HepG2 (cell line): Measurements from ENCODE around the gene GABBR2. TPM values are rescaled to one million over a fixed set of nuclear protein-coding genes. Genes with fewer than 3 reads are reported as not detected.

ENCODE experiments used
- ATAC-seq: fragments of 200-7000 bp; cut with Tn5 transposase; 3 replicates; pipeline ENCODE4 v1.9.1; 2020; ENCODE audit warnings: mild to moderate bottlenecking, moderate library complexity
- BruUV-seq: library from RNA; stranded (reverse); fragments of 400-500 nt; replicated peaks from 2 replicates; lab custom pipeline; 2021; lab: Mats Ljungman, UMichigan
- CTCF ChIA-PET: fragments of 300-600 bp; formaldehyde crosslinking; extraction: SDS; loops from one replicate; lab custom pipeline; 2021; ENCODE audit warnings: low total read pairs, inconsistent platforms, low intra/inter-chr PET ratio; lab: Yijun Ruan, JAX
- POLR2A ChIA-PET: fragments of 350-600 bp; sonication (Branson Sonifier 250); formaldehyde crosslinking; loops from one replicate; lab custom pipeline; 2020; ENCODE audit warnings: antibody characterized with exemption, inconsistent platforms; lab: Yijun Ruan, JAX
- DNase-seq: peaks from one replicate; pipeline ENCODE4 v3.0.0-alpha.2; 2015; ENCODE audit warnings: low spot score
- FAIRE-seq: peaks from 3 replicates; lab custom pipeline; 2011; peaks lifted over from hg19 to GRCh38; lab: Jason Lieb, UNC
- H2AFZ ChIP-seq: one replicate; pipeline ENCODE4 v1.6.1; 2011; ENCODE audit warnings: low read length, inconsistent platforms
- H3K27ac ChIP-seq: fragments of 300-600 bp; 3 replicates; pipeline ENCODE4 v1.8.0; 2011; ENCODE audit warnings: mixed run types, mild to moderate bottlenecking, mixed read lengths, low read length, inconsistent platforms; ENCODE audit not compliant: insufficient read depth; ENCODE audit errors: extremely low read length
- H3K27me3 ChIP-seq, 2 experiments: fragments of 200-600 bp in 1 of 2; 2 replicates in 1 of 2; 3 replicates in 1 of 2; pipeline versions ENCODE4 v1.6.0 to v1.8.0; 2011; ENCODE audit warnings: low read length in 2 of 2, mild to moderate bottlenecking in 2 of 2, moderate library complexity in 2 of 2, inconsistent platforms in 1 of 2; ENCODE audit not compliant: insufficient read depth in 2 of 2, control insufficient read depth in 1 of 2
- H3K36me3 ChIP-seq, 2 experiments: fragments of 200-600 bp in 1 of 2; replicated peaks in 1 of 2; 2 replicates in 1 of 2; 3 replicates in 1 of 2; pipeline versions ENCODE4 v1.5.1 to v1.8.0; 2011; ENCODE audit warnings: low read length in 2 of 2, inconsistent platforms in 1 of 2; ENCODE audit not compliant: insufficient read depth in 2 of 2, control insufficient read depth in 1 of 2
- H3K4me1 ChIP-seq: 2 replicates; pipeline ENCODE4 v1.5.1; 2012; ENCODE audit warnings: low read length, inconsistent platforms; ENCODE audit not compliant: insufficient read depth
- H3K4me2 ChIP-seq: 2 replicates; pipeline ENCODE4 v1.6.0; 2011; ENCODE audit warnings: low read depth, low read length, inconsistent platforms
- H3K4me3 ChIP-seq, 3 experiments: fragments of 200-600 bp in 1 of 3; sonication (generic), shearing (Covaris generic) in 1 of 3; replicated peaks in 1 of 3; 2 replicates each; pipeline ENCODE4 v1.5.1; 2011 to 2016; ENCODE audit warnings: low read length in 3 of 3, inconsistent platforms in 2 of 3, low read depth in 2 of 3, mild to moderate bottlenecking in 2 of 3, control low read depth in 1 of 3, mixed read lengths in 1 of 3; ENCODE audit not compliant: insufficient read depth in 1 of 3
- H3K79me2 ChIP-seq: one replicate; pipeline ENCODE4 v1.6.1; 2011; ENCODE audit warnings: low read length, inconsistent platforms; ENCODE audit not compliant: insufficient read depth
- H3K9ac ChIP-seq: 2 replicates; pipeline ENCODE4 v1.6.0; 2011; ENCODE audit warnings: mild to moderate bottlenecking, low read depth, low read length, inconsistent platforms; ENCODE audit not compliant: insufficient read depth
- H3K9me3 ChIP-seq: 2 replicates; pipeline ENCODE4 v1.5.1; 2012; ENCODE audit warnings: mild to moderate bottlenecking, low read length
- H4K20me1 ChIP-seq: 2 replicates; pipeline ENCODE4 v1.6.0; 2011; ENCODE audit warnings: inconsistent platforms, mild to moderate bottlenecking, low read length, moderate library complexity; ENCODE audit not compliant: insufficient read depth
- BHLHE40 ChIP-seq: IDR thresholded peaks from 2 replicates; pipeline ENCODE4 v1.6.1; 2011; ENCODE audit warnings: low read length, improper control_type of control experiment
- MAFG ChIP-seq: sonication (generic); formaldehyde crosslinking; IDR thresholded peaks from 2 replicates; pipeline ENCODE4 v1.5.1; 2020; ENCODE audit warnings: mild to moderate bottlenecking, missing genetic modification reagents
- MEIS1 ChIP-seq: sonication (generic); formaldehyde crosslinking; IDR thresholded peaks from 2 replicates; pipeline ENCODE4 v1.9.0; 2021; ENCODE audit warnings: mild to moderate bottlenecking, missing genetic modification reagents, moderate library complexity, borderline replicate concordance
- RERE ChIP-seq: IDR thresholded peaks from 2 replicates; pipeline ENCODE4 v1.6.1; 2016; ENCODE audit warnings: low read depth, missing genetic modification reagents, missing compliant biosample characterization
- ZNF569 ChIP-seq: sonication (generic); formaldehyde crosslinking; IDR thresholded peaks from 2 replicates; pipeline ENCODE4 v1.5.0; 2020; ENCODE audit warnings: mild to moderate bottlenecking, missing genetic modification reagents, moderate library complexity, borderline replicate concordance
- ZNF788 ChIP-seq: sonication (generic); formaldehyde crosslinking; IDR thresholded peaks from 2 replicates; pipeline ENCODE4 v1.5.0; 2020; ENCODE audit warnings: mild to moderate bottlenecking, missing genetic modification reagents, borderline replicate concordance
- WGBS: methylation state at CpG from one replicate; pipeline ENCODE4 v1.1.6; 2017; ENCODE audit warnings: low lambda C conversion rate; 5-methylcytosine and 5-hydroxymethylcytosine counted together
- in situ Hi-C: cut with HindIII; loops from 2 replicates; pipeline ENCODE4 v1.10.0; 2017; ENCODE audit warnings: low pct_unique_long_range_greater_than_20kb; ENCODE audit not compliant: extremely low pct_ligation_motif_present
- intact Hi-C: fragments of 100-400 bp; cut with micrococcal nuclease; formaldehyde crosslinking; loops from one replicate; pipeline ENCODE4 v1.10.0; 2022; ENCODE audit not compliant: unreplicated experiment
- polyA plus RNA-seq, 8 experiments: library from polyadenylated mRNA; depleted of rRNA in 3 of 8; stranded (reverse) in 7 of 8; unstranded in 1 of 8; fragments of >200 nt; fragmentation: Illumina TruSeq in 4 of 8; extraction: Trizol in 4 of 8; gene quantifications; 2 replicates each; pipeline versions ENCODE4 v1.2.1 to v1.2.3, GENCODE V29; 2011 to 2016; ENCODE audit warnings: low read depth in 4 of 8, missing spikeins in 1 of 8, mixed read lengths in 1 of 8; ENCODE audit not compliant: insufficient read depth in 1 of 8
- total RNA-seq, 5 experiments: library from RNA; depleted of rRNA; stranded (reverse); fragments of >200 nt; fragmentation: Illumina TruSeq; extraction: Trizol; gene quantifications; 2 replicates each; pipeline ENCODE4 v1.2.3, GENCODE V29; 2016; ENCODE audit warnings: low read depth in 1 of 5
- TF ChIP-seq, protein P1 (sequence below): sonication (generic); formaldehyde crosslinking; IDR thresholded peaks from 2 replicates; pipeline ENCODE4 v1.5.1; 2020; ENCODE audit warnings: missing genetic modification reagents, mild to moderate bottlenecking, borderline replicate concordance
- TF ChIP-seq, protein P2 (sequence below): sonication (generic); formaldehyde crosslinking; IDR thresholded peaks from 2 replicates; pipeline ENCODE4 v1.4.0; 2020; ENCODE audit warnings: mild to moderate bottlenecking, missing genetic modification reagents

The GABBR2 gene
- total and polyA plus RNA-seq, 2 of the 13 experiments (the other 11 are each of a cell fraction or from before 2014, with no cell fraction given): 0.02 TPM; not detected in 1

GRCh38 chr9:98263080-98263479, 445.7 kb downstream of the GABBR2 start:
- Histone ChIP-seq H3K9me3 (no peaks in the 10 kb centered on the region), H3K4me1 (peaks cover 18% of the 10 kb centered on the region), H3K4me2 (no peak overlapping the region), H3K9ac (no peak overlapping the region), H3K27me3 (no peaks in the 10 kb centered on the region), H3K36me3 (no peaks in the 10 kb centered on the region), H2AFZ (no peak overlapping the region), H4K20me1 (no peaks in the 10 kb centered on the region), H3K79me2 (no peaks in the 10 kb centered on the region), H3K27ac (no peak overlapping the region), H3K4me3 (no peak overlapping the region)
- CTCF ChIA-PET: interaction anchor here (0.8 to 3.1 kb wide), 4 partner anchors 58 to 339 kb away, joined by 8 to 42 read pairs (median 12); partner anchors contain the start of gene CORO2A
- FAIRE-seq (no peak), ATAC-seq (no peak), DNase-seq (no peak)
- POLR2A ChIA-PET: interaction anchor here (0.6 kb wide), 1 partner anchor 205 kb away, joined by 4 read pairs; no protein-coding TSS in a partner anchor
- TF ChIP-seq, protein P1, sequence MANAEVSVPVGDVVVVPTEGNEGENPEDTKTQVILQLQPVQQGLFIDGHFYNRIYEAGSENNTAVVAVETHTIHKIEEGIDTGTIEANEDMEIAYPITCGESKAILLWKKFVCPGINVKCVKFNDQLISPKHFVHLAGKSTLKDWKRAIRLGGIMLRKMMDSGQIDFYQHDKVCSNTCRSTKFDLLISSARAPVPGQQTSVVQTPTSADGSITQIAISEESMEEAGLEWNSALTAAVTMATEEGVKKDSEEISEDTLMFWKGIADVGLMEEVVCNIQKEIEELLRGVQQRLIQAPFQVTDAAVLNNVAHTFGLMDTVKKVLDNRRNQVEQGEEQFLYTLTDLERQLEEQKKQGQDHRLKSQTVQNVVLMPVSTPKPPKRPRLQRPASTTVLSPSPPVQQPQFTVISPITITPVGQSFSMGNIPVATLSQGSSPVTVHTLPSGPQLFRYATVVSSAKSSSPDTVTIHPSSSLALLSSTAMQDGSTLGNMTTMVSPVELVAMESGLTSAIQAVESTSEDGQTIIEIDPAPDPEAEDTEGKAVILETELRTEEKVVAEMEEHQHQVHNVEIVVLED (CRISPR knock-in tag): no peak
- TF ChIP-seq MAFG (CRISPR knock-in tag): no peak
- TF ChIP-seq ZNF788: no peak
- TF ChIP-seq ZNF569 (CRISPR knock-in tag): no peak
- TF ChIP-seq BHLHE40: no peak
- TF ChIP-seq MEIS1 (CRISPR knock-in tag): no peak
- TF ChIP-seq, protein P2, sequence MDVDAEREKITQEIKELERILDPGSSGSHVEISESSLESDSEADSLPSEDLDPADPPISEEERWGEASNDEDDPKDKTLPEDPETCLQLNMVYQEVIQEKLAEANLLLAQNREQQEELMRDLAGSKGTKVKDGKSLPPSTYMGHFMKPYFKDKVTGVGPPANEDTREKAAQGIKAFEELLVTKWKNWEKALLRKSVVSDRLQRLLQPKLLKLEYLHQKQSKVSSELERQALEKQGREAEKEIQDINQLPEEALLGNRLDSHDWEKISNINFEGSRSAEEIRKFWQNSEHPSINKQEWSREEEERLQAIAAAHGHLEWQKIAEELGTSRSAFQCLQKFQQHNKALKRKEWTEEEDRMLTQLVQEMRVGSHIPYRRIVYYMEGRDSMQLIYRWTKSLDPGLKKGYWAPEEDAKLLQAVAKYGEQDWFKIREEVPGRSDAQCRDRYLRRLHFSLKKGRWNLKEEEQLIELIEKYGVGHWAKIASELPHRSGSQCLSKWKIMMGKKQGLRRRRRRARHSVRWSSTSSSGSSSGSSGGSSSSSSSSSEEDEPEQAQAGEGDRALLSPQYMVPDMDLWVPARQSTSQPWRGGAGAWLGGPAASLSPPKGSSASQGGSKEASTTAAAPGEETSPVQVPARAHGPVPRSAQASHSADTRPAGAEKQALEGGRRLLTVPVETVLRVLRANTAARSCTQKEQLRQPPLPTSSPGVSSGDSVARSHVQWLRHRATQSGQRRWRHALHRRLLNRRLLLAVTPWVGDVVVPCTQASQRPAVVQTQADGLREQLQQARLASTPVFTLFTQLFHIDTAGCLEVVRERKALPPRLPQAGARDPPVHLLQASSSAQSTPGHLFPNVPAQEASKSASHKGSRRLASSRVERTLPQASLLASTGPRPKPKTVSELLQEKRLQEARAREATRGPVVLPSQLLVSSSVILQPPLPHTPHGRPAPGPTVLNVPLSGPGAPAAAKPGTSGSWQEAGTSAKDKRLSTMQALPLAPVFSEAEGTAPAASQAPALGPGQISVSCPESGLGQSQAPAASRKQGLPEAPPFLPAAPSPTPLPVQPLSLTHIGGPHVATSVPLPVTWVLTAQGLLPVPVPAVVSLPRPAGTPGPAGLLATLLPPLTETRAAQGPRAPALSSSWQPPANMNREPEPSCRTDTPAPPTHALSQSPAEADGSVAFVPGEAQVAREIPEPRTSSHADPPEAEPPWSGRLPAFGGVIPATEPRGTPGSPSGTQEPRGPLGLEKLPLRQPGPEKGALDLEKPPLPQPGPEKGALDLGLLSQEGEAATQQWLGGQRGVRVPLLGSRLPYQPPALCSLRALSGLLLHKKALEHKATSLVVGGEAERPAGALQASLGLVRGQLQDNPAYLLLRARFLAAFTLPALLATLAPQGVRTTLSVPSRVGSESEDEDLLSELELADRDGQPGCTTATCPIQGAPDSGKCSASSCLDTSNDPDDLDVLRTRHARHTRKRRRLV (CRISPR knock-in tag): no peak
- TF ChIP-seq RERE (CRISPR knock-in tag): no peak
- in situ Hi-C loops: loop anchor here (5.0 kb wide), 1 partner anchor 56 kb away; no protein-coding TSS in a partner anchor
- intact Hi-C loops: loop anchor here (1.0 to 5.0 kb wide), 4 partner anchors 58 to 341 kb away; partner anchors contain the start of genes CORO2A and TRMO
- 9% methylated on average over 1 of the region's 1 CpG for WGBS
- BruUV-seq: no TSS peak
